Choroid plexus epithelial cell (primary cell): ENCODE measurements around the gene RABL3.

Experiments used
- DNase-seq: peaks from one replicate; pipeline ENCODE4 v3.0.0-alpha.2; 2010; ENCODE audit warnings: low read depth
- H3K4me3 ChIP-seq: 2 replicates; pipeline ENCODE4 v1.5.1; 2011; ENCODE audit warnings: low read depth, mild to moderate bottlenecking, control low read depth, low read length, moderate library complexity
- CTCF ChIP-seq: conservative IDR thresholded peaks from 2 replicates; pipeline ENCODE4 v1.5.1; 2011; ENCODE audit warnings: low read depth, mild to moderate bottlenecking, control low read depth, inconsistent platforms, low read length, moderate library complexity

The RABL3 gene

GRCh38 chr3:120705884-120706582 is 36.3 kb downstream of the RABL3 start:
- TF ChIP-seq CTCF, result no peak
- H3K4me3 ChIP-seq, result no peak overlapping the region
- DNase-seq, result no peak

- DNase-seq, result no peak
- H3K4me3 ChIP-seq, result no peak overlapping the region
- TF ChIP-seq CTCF, result no peak
Observed at GRCh38 chr3:120699333-120699732, 43.0 kb downstream of the RABL3 start.

GRCh38 chr3:120693439-120694171 is 48.7 kb downstream of the RABL3 start:
- H3K4me3 ChIP-seq, result no peak overlapping the region
- DNase-seq, result peak; percentile 51
- TF ChIP-seq CTCF, result no peak

- no peak for TF ChIP-seq CTCF
- DNase-seq, result no peak
- no peak overlapping the region for H3K4me3 ChIP-seq
Observed at GRCh38 chr3:120689395-120689794, 52.9 kb downstream of the RABL3 start.

GRCh38 chr3:120688121-120688520 is 54.2 kb downstream of the RABL3 start:
- DNase-seq, result peak; percentile 71
- TF ChIP-seq CTCF, result no peak
- no peak overlapping the region for H3K4me3 ChIP-seq

- DNase-seq, result no peak
- no peak for TF ChIP-seq CTCF
- no peak overlapping the region for H3K4me3 ChIP-seq
Observed at GRCh38 chr3:120685411-120685810, 56.9 kb downstream of the RABL3 start.

- DNase-seq, result no peak
- no peak overlapping the region for H3K4me3 ChIP-seq
- no peak for TF ChIP-seq CTCF
Observed at GRCh38 chr3:120684896-120685295, 57.4 kb downstream of the RABL3 start.
